Measurements from ENCODE around the gene ROBO1.

The ROBO1 gene

GRCh38 chr3:78749056-78749455, 1018.7 kb downstream of the ROBO1 start:
- Histone ChIP-seq H3K9me2 (replicated peaks; ENCODE audit: insufficient read depth, low read length) (no peaks in the 10 kb centered on the region), H3K27ac (ENCODE audit: low read length) (no peak overlapping the region), H3K4me3 (ENCODE audit: low read length) (no peak overlapping the region), H2AFZ (ENCODE audit: low read length) (no peak overlapping the region), H3K79me2 (ENCODE audit: low read length) (no peaks in the 10 kb centered on the region), H3K4me2 (ENCODE audit: low read depth, low read length) (no peak overlapping the region), H4K20me1 (ENCODE audit: insufficient read depth, low read length) (no peaks in the 10 kb centered on the region), H3K36me3 (replicated peaks; ENCODE audit: insufficient read depth, low read length) (no peaks in the 10 kb centered on the region), H3K4me1 (ENCODE audit: low read length) (no peaks in the 10 kb centered on the region), H3K27me3 (replicated peaks; ENCODE audit: insufficient read depth, low read length) (no peaks in the 10 kb centered on the region), H3K9me3 (replicated peaks; ENCODE audit: insufficient read depth, low read length) (no peaks in the 10 kb centered on the region), H3K9ac (ENCODE audit: low read length) (no peak overlapping the region), H3F3A (ENCODE audit: insufficient read depth, low read length) (no peaks in the 10 kb centered on the region)
- TF ChIP-seq EZH2phosphoT487 (IDR thresholded peaks at IDR 0.05; ENCODE audit: low read length), result no peak
- TF ChIP-seq EZH2 (optimal IDR thresholded peaks at IDR 0.05; ENCODE audit: low read depth, low read length), result no peak
- TF ChIP-seq CTCF (IDR thresholded peaks at IDR 0.05; ENCODE audit: low read length), result no peak
- no peak for DNase-seq

GRCh38 chr3:78745847-78746246, 1022.0 kb downstream of the ROBO1 start:
- H2AFZ ChIP-seq (ENCODE audit: low read length), result no peak overlapping the region
- H3K4me3 ChIP-seq (ENCODE audit: low read length), result no peak overlapping the region
- no peak for DNase-seq
- no peak overlapping the region for H3K27ac ChIP-seq (ENCODE audit: low read length)
- no peak overlapping the region for H3K4me2 ChIP-seq (ENCODE audit: low read depth, low read length)
- no peaks in the 10 kb centered on the region for H3K36me3 ChIP-seq (replicated peaks; ENCODE audit: insufficient read depth, low read length)
- H3K9me3 ChIP-seq (replicated peaks; ENCODE audit: insufficient read depth, low read length), result no peaks in the 10 kb centered on the region
- H3K9me2 ChIP-seq (replicated peaks; ENCODE audit: insufficient read depth, low read length), result no peaks in the 10 kb centered on the region
- no peak overlapping the region for H3K9ac ChIP-seq (ENCODE audit: low read length)
- no peaks in the 10 kb centered on the region for H4K20me1 ChIP-seq (ENCODE audit: insufficient read depth, low read length)
- no peaks in the 10 kb centered on the region for H3K79me2 ChIP-seq (ENCODE audit: low read length)
- no peaks in the 10 kb centered on the region for H3F3A ChIP-seq (ENCODE audit: insufficient read depth, low read length)
- TF ChIP-seq EZH2phosphoT487 (IDR thresholded peaks at IDR 0.05; ENCODE audit: low read length), result no peak
- H3K4me1 ChIP-seq (ENCODE audit: low read length), result no peaks in the 10 kb centered on the region
- H3K27me3 ChIP-seq (replicated peaks; ENCODE audit: insufficient read depth, low read length), result no peaks in the 10 kb centered on the region

- no peak overlapping the region for H2AFZ ChIP-seq (ENCODE audit: low read length)
- H3K27ac ChIP-seq (ENCODE audit: low read length), result no peak overlapping the region
- no peak for DNase-seq
- no peak overlapping the region for H3K9ac ChIP-seq (ENCODE audit: low read length)
- no peaks in the 10 kb centered on the region for H3K36me3 ChIP-seq (replicated peaks; ENCODE audit: insufficient read depth, low read length)
- no peaks in the 10 kb centered on the region for H3K79me2 ChIP-seq (ENCODE audit: low read length)
- H3K4me1 ChIP-seq (ENCODE audit: low read length), result no peaks in the 10 kb centered on the region
- no peaks in the 10 kb centered on the region for H3K27me3 ChIP-seq (replicated peaks; ENCODE audit: insufficient read depth, low read length)
- H3K4me2 ChIP-seq (ENCODE audit: low read depth, low read length), result no peak overlapping the region
- H4K20me1 ChIP-seq (ENCODE audit: insufficient read depth, low read length), result no peaks in the 10 kb centered on the region
- H3K4me3 ChIP-seq (ENCODE audit: low read length), result no peak overlapping the region
- H3K9me2 ChIP-seq (replicated peaks; ENCODE audit: insufficient read depth, low read length), result no peaks in the 10 kb centered on the region
- no peaks in the 10 kb centered on the region for H3K9me3 ChIP-seq (replicated peaks; ENCODE audit: insufficient read depth, low read length)
- TF ChIP-seq EZH2phosphoT487 (IDR thresholded peaks at IDR 0.05; ENCODE audit: low read length), result no peak
- TF ChIP-seq EZH2 (optimal IDR thresholded peaks at IDR 0.05; ENCODE audit: low read depth, low read length), result no peak
- TF ChIP-seq CTCF (IDR thresholded peaks at IDR 0.05; ENCODE audit: low read length), result no peak
- H3F3A ChIP-seq (ENCODE audit: insufficient read depth, low read length), result no peaks in the 10 kb centered on the region
These were observed 1025.3 kb downstream of the ROBO1 start for GRCh38 chr3:78742491-78742890.

GRCh38 chr3:78742041-78742440, 1025.8 kb downstream of the ROBO1 start:
- no peak overlapping the region for H3K27ac ChIP-seq (ENCODE audit: low read length)
- H3K4me3 ChIP-seq (ENCODE audit: low read length), result no peak overlapping the region
- H3K9me2 ChIP-seq (replicated peaks; ENCODE audit: insufficient read depth, low read length), result no peaks in the 10 kb centered on the region
- H2AFZ ChIP-seq (ENCODE audit: low read length), result no peak overlapping the region
- DNase-seq, result peak; percentile 8
- H3K4me1 ChIP-seq (ENCODE audit: low read length), result no peaks in the 10 kb centered on the region
- H3K4me2 ChIP-seq (ENCODE audit: low read depth, low read length), result no peak overlapping the region
- no peaks in the 10 kb centered on the region for H3F3A ChIP-seq (ENCODE audit: insufficient read depth, low read length)
- no peaks in the 10 kb centered on the region for H4K20me1 ChIP-seq (ENCODE audit: insufficient read depth, low read length)
- H3K36me3 ChIP-seq (replicated peaks; ENCODE audit: insufficient read depth, low read length), result no peaks in the 10 kb centered on the region
- no peaks in the 10 kb centered on the region for H3K27me3 ChIP-seq (replicated peaks; ENCODE audit: insufficient read depth, low read length)
- H3K9ac ChIP-seq (ENCODE audit: low read length), result no peak overlapping the region
- H3K9me3 ChIP-seq (replicated peaks; ENCODE audit: insufficient read depth, low read length), result no peaks in the 10 kb centered on the region
- TF ChIP-seq EZH2 (optimal IDR thresholded peaks at IDR 0.05; ENCODE audit: low read depth, low read length) (no peak), EZH2phosphoT487 (IDR thresholded peaks at IDR 0.05; ENCODE audit: low read length) (no peak), CTCF (IDR thresholded peaks at IDR 0.05; ENCODE audit: low read length) (no peak)
- H3K79me2 ChIP-seq (ENCODE audit: low read length), result no peaks in the 10 kb centered on the region

Data from MM.1S (cell line).